Iris pigment epithelial cell (primary cell): ENCODE results near the gene IMPG2.

Source experiments
- DNase-seq: peaks from one replicate; pipeline ENCODE4 v3.0.0-alpha.2; 2011; ENCODE audit warnings: low read depth

The IMPG2 gene

GRCh38 chr3:101240719-101241399, 79.5 kb downstream of the IMPG2 start:
- no peak for DNase-seq

GRCh38 chr3:101235048-101235447, 85.3 kb downstream of the IMPG2 start:
- no peak for DNase-seq

GRCh38 chr3:101230618-101231017, 89.8 kb downstream of the IMPG2 start:
- no peak for DNase-seq

- no peak for DNase-seq
Measured at GRCh38 chr3:101229681-101230080, 90.7 kb downstream of the IMPG2 start.

- no peak for DNase-seq
Measured at GRCh38 chr3:101228441-101228840, 91.9 kb downstream of the IMPG2 start.

GRCh38 chr3:101224739-101225138, 95.6 kb downstream of the IMPG2 start:
- DNase-seq, result no peak

GRCh38 chr3:101223016-101223415, 97.4 kb downstream of the IMPG2 start:
- DNase-seq, result no peak

GRCh38 chr3:101219842-101220560, 100.4 kb downstream of the IMPG2 start:
- no peak for DNase-seq

- DNase-seq, result no peak
Measured at GRCh38 chr3:101217472-101218245, 102.7 kb downstream of the IMPG2 start.

GRCh38 chr3:101216710-101217465, 103.5 kb downstream of the IMPG2 start:
- DNase-seq, result peak; percentile 75

- DNase-seq, result no peak
Measured at GRCh38 chr3:101212730-101213129, 107.6 kb downstream of the IMPG2 start.

GRCh38 chr3:101204246-101204645, 116.1 kb downstream of the IMPG2 start:
- DNase-seq, result no peak

GRCh38 chr3:101203411-101203810, 117.0 kb downstream of the IMPG2 start:
- peak; percentile 54 for DNase-seq

- DNase-seq, result no peak
Measured at GRCh38 chr3:101202640-101203039, 117.7 kb downstream of the IMPG2 start.

GRCh38 chr3:101200461-101200860, 119.9 kb downstream of the IMPG2 start:
- DNase-seq, result no peak

- DNase-seq, result peak; percentile 69
Measured at GRCh38 chr3:101195951-101196713, 124.2 kb downstream of the IMPG2 start.

GRCh38 chr3:101194392-101194791, 126.0 kb downstream of the IMPG2 start:
- no peak for DNase-seq

- peak; percentile 87 for DNase-seq
Measured at GRCh38 chr3:101193957-101194356, 126.4 kb downstream of the IMPG2 start.

GRCh38 chr3:101189796-101190195, 130.6 kb downstream of the IMPG2 start:
- DNase-seq, result peak; percentile 90

- DNase-seq, result no peak
Measured at GRCh38 chr3:101189176-101189575, 131.2 kb downstream of the IMPG2 start.

- DNase-seq, result no peak
Measured at GRCh38 chr3:101185341-101185740, 135.0 kb downstream of the IMPG2 start.
